ENCODE data around the gene ADAMTS17.

- TF ChIP-seq, protein P1, sequence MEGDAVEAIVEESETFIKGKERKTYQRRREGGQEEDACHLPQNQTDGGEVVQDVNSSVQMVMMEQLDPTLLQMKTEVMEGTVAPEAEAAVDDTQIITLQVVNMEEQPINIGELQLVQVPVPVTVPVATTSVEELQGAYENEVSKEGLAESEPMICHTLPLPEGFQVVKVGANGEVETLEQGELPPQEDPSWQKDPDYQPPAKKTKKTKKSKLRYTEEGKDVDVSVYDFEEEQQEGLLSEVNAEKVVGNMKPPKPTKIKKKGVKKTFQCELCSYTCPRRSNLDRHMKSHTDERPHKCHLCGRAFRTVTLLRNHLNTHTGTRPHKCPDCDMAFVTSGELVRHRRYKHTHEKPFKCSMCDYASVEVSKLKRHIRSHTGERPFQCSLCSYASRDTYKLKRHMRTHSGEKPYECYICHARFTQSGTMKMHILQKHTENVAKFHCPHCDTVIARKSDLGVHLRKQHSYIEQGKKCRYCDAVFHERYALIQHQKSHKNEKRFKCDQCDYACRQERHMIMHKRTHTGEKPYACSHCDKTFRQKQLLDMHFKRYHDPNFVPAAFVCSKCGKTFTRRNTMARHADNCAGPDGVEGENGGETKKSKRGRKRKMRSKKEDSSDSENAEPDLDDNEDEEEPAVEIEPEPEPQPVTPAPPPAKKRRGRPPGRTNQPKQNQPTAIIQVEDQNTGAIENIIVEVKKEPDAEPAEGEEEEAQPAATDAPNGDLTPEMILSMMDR (IDR thresholded peaks at IDR 0.05): no peak
- no peak for TF ChIP-seq POLR2A (IDR thresholded peaks at IDR 0.05)
Measured at GRCh38 chr15:100054539-100054938, 287.2 kb downstream of the ADAMTS17 start.

Data from right lobe of liver (tissue), 4 donors.